WTC11 (cell line): ENCODE data around the gene LIMA1. TPM values are rescaled to one million over a fixed set of nuclear protein-coding genes. Genes with fewer than 3 reads are reported as not detected.

Experiments
- ATAC-seq: fragments of 200-7000 bp; cut with Tn5 transposase; 2 replicates; pipeline ENCODE4 v1.10.0; 2021; ENCODE audit warnings: mild to moderate bottlenecking, moderate library complexity
- CTCF ChIA-PET: fragments of 300-600 bp; sonication (Branson Sonifier 250); formaldehyde crosslinking; loops from one replicate; lab custom pipeline; 2021; ENCODE audit warnings: antibody characterized with exemption; lab: Charles Lee
- POLR2A ChIA-PET: fragments of 350-600 bp; sonication (Branson Sonifier 250); formaldehyde crosslinking; loops from one replicate; lab custom pipeline; 2021; ENCODE audit warnings: antibody characterized with exemption; lab: Charles Lee
- DNase-seq: peaks from one replicate; pipeline ENCODE4 v3.0.0; 2021; ENCODE audit warnings: low spot score
- H3K27ac Mint-ChIP-seq: 2 replicates; pipeline ENCODE4 v1.8.0; 2021; ENCODE audit warnings: mixed read lengths
- H3K27me3 Mint-ChIP-seq: 2 replicates; pipeline ENCODE4 v1.8.0; 2021; ENCODE audit warnings: low read depth, mild to moderate bottlenecking, moderate library complexity, mixed read lengths
- H3K36me3 Mint-ChIP-seq: 2 replicates; pipeline ENCODE4 v1.8.0; 2021; ENCODE audit warnings: mixed read lengths
- H3K4me1 Mint-ChIP-seq: 2 replicates; pipeline ENCODE4 v1.8.0; 2022; ENCODE audit warnings: mixed read lengths
- H3K4me3 Mint-ChIP-seq: 2 replicates; pipeline ENCODE4 v1.8.0; 2021; ENCODE audit warnings: mild to moderate bottlenecking, moderate library complexity, mixed read lengths
- H3K9me3 Mint-ChIP-seq: 2 replicates; pipeline ENCODE4 v1.8.0; 2021; ENCODE audit warnings: mixed read lengths
- CREM ChIP-seq: sonication (generic); formaldehyde crosslinking; IDR thresholded peaks from 2 replicates; pipeline ENCODE4 v1.8.1; 2022; ENCODE audit warnings: mild to moderate bottlenecking, missing genetic modification reagents, moderate library complexity
- ETV6 ChIP-seq: sonication (generic); formaldehyde crosslinking; IDR thresholded peaks from 2 replicates; pipeline ENCODE4 v1.8.1; 2022; ENCODE audit warnings: mild to moderate bottlenecking, missing genetic modification reagents
- FOXP1 ChIP-seq: sonication (generic); formaldehyde crosslinking; IDR thresholded peaks from 2 replicates; pipeline ENCODE4 v1.8.0; 2022; ENCODE audit warnings: missing genetic modification reagents, mild to moderate bottlenecking, moderate library complexity, borderline replicate concordance
- FOXP4 ChIP-seq: sonication (generic); formaldehyde crosslinking; IDR thresholded peaks from 2 replicates; pipeline ENCODE4 v1.8.0; 2022; ENCODE audit warnings: mild to moderate bottlenecking, missing genetic modification reagents
- GABPB1 ChIP-seq: sonication (generic); formaldehyde crosslinking; IDR thresholded peaks from 2 replicates; pipeline ENCODE4 v1.8.1; 2023; ENCODE audit warnings: mild to moderate bottlenecking, missing genetic modification reagents
- HMGXB4 ChIP-seq: sonication (generic); formaldehyde crosslinking; IDR thresholded peaks from 2 replicates; pipeline ENCODE4 v1.8.1; 2023; ENCODE audit warnings: mild to moderate bottlenecking, moderate library complexity, missing genetic modification reagents
- IRF2 ChIP-seq: sonication (generic); formaldehyde crosslinking; IDR thresholded peaks from 2 replicates; pipeline ENCODE4 v1.8.0; 2022; ENCODE audit warnings: low read depth, missing genetic modification reagents, borderline replicate concordance
- NFE2L1 ChIP-seq: sonication (generic); formaldehyde crosslinking; IDR thresholded peaks from 2 replicates; pipeline ENCODE4 v1.8.1; 2023; ENCODE audit warnings: missing genetic modification reagents
- OVOL2 ChIP-seq: fragments of 250-450 bp; sonication (Bioruptor Pico); IDR thresholded peaks from 2 replicates; pipeline ENCODE4 v1.9.0; 2021; ENCODE audit warnings: mild to moderate bottlenecking, borderline replicate concordance
- RELA ChIP-seq: sonication (generic); formaldehyde crosslinking; IDR thresholded peaks from 2 replicates; pipeline ENCODE4 v1.8.1; 2022; ENCODE audit warnings: missing genetic modification reagents, mild to moderate bottlenecking, borderline replicate concordance
- SMAD3 ChIP-seq: sonication (generic); formaldehyde crosslinking; IDR thresholded peaks from 2 replicates; pipeline ENCODE4 v1.8.0; 2022; ENCODE audit warnings: missing genetic modification reagents, mild to moderate bottlenecking, borderline replicate concordance
- SMAD4 ChIP-seq: sonication (generic); formaldehyde crosslinking; IDR thresholded peaks from 2 replicates; pipeline ENCODE4 v1.8.0; 2022; ENCODE audit warnings: mild to moderate bottlenecking, missing genetic modification reagents
- SP1 ChIP-seq: sonication (generic); formaldehyde crosslinking; conservative IDR thresholded peaks from 2 replicates; pipeline ENCODE4 v1.8.1; 2022; ENCODE audit warnings: missing genetic modification reagents
- ZBTB21 ChIP-seq: sonication (generic); formaldehyde crosslinking; IDR thresholded peaks from 2 replicates; pipeline ENCODE4 v1.8.1; 2023; ENCODE audit warnings: mild to moderate bottlenecking, missing genetic modification reagents, borderline replicate concordance
- ZNF219 ChIP-seq: sonication (generic); formaldehyde crosslinking; IDR thresholded peaks from 2 replicates; pipeline ENCODE4 v1.8.0; 2023; ENCODE audit warnings: missing genetic modification reagents, mild to moderate bottlenecking, borderline replicate concordance
- ZNF317 ChIP-seq: sonication (generic); formaldehyde crosslinking; IDR thresholded peaks from 2 replicates; pipeline ENCODE4 v1.8.1; 2023; ENCODE audit warnings: low read depth, mild to moderate bottlenecking, moderate library complexity, missing genetic modification reagents, borderline replicate concordance
- ZNF396 ChIP-seq: fragments of 250-450 bp; sonication (Bioruptor Pico); IDR thresholded peaks from 2 replicates; pipeline ENCODE4 v1.8.0; 2021; ENCODE audit warnings: mild to moderate bottlenecking, moderate library complexity, borderline replicate concordance
- ZNF416 ChIP-seq: fragments of 250-450 bp; sonication (Bioruptor Pico); IDR thresholded peaks from 2 replicates; pipeline ENCODE4 v1.9.0; 2021; ENCODE audit warnings: mild to moderate bottlenecking, inconsistent platforms
- total RNA-seq: library from RNA; stranded (reverse); gene quantifications from 3 replicates; pipeline ENCODE4 v1.2.3, GENCODE V29; 2021
- TF ChIP-seq, protein P1 (sequence below): fragments of 250-450 bp; sonication (Bioruptor Pico); IDR thresholded peaks from 2 replicates; pipeline ENCODE4 v2.1.2; 2022; ENCODE audit warnings: mild to moderate bottlenecking, moderate library complexity
- TF ChIP-seq, protein P2 (sequence below): fragments of 250-450 bp; sonication (Bioruptor Pico); IDR thresholded peaks from 2 replicates; pipeline ENCODE4 v1.9.0; 2021; ENCODE audit warnings: moderate library complexity, mild to moderate bottlenecking, inconsistent platforms, borderline replicate concordance
- TF ChIP-seq, protein P3 (sequence below): sonication (generic); formaldehyde crosslinking; IDR thresholded peaks from 2 replicates; pipeline ENCODE4 v1.8.1; 2022; ENCODE audit warnings: missing genetic modification reagents, borderline replicate concordance

The LIMA1 gene
- total RNA-seq, 1 experiment from 2014 or later = 41.2 TPM

GRCh38 chr12:50285253-50285652, 1.9 kb upstream of the LIMA1 start:
- peaks cover 8% of the 10 kb centered on the region for H3K27me3 Mint-ChIP-seq
- H3K4me3 Mint-ChIP-seq = no peak overlapping the region
- DNase-seq = no peak
- TF ChIP-seq ZBTB21 (CRISPR knock-in tag) (no peak), GABPB1 (CRISPR knock-in tag) (no peak), ZNF317 (CRISPR knock-in tag) (no peak), ZNF396 (CRISPR knock-in tag) (no peak), NFE2L1 (CRISPR knock-in tag) (no peak), CREM (CRISPR knock-in tag) (no peak), HMGXB4 (CRISPR knock-in tag) (no peak), SP1 (CRISPR knock-in tag) (no peak)
- H3K4me1 Mint-ChIP-seq = peaks cover 11% of the 10 kb centered on the region
- CTCF ChIA-PET = interaction anchor here (1.0 to 2.0 kb wide), 2 partner anchors 29 to 118 kb away, joined by 4 to 5 read pairs; partner anchors contain the start of gene CERS5
- no peaks in the 10 kb centered on the region for H3K36me3 Mint-ChIP-seq
- no peaks in the 10 kb centered on the region for H3K9me3 Mint-ChIP-seq
- H3K27ac Mint-ChIP-seq = no peak overlapping the region
- POLR2A ChIA-PET = no interaction called here
- ATAC-seq = no peak

GRCh38 chr12:50282721-50283228, 545 bp downstream of the LIMA1 start:
- no peaks in the 10 kb centered on the region for H3K36me3 Mint-ChIP-seq
- no peaks in the 10 kb centered on the region for H3K9me3 Mint-ChIP-seq
- peak overlapping the region; percentile 92 for H3K27ac Mint-ChIP-seq
- ChIA-PET CTCF (interaction anchor here (0.5 to 2.2 kb wide), 17 partner anchors 11 to 316 kb away, joined by 3 to 22 read pairs (median 4); partner anchors contain the start of genes COX14 and SMARCD1), POLR2A (interaction anchor here (0.6 to 1.8 kb wide), 6 partner anchors 60 to 171 kb away, joined by 3 to 11 read pairs (median 6); partner anchors contain the start of genes CERS5 and COX14)
- DNase-seq (no peak), ATAC-seq (peak; percentile 69)
- peaks cover 11% of the 10 kb centered on the region for H3K4me1 Mint-ChIP-seq
- TF ChIP-seq GABPB1 (CRISPR knock-in tag) = no peak
- TF ChIP-seq SMAD4 (CRISPR knock-in tag) = no peak
- TF ChIP-seq IRF2 = no peak
- TF ChIP-seq SMAD3 (CRISPR knock-in tag) = no peak
- TF ChIP-seq, protein P1, sequence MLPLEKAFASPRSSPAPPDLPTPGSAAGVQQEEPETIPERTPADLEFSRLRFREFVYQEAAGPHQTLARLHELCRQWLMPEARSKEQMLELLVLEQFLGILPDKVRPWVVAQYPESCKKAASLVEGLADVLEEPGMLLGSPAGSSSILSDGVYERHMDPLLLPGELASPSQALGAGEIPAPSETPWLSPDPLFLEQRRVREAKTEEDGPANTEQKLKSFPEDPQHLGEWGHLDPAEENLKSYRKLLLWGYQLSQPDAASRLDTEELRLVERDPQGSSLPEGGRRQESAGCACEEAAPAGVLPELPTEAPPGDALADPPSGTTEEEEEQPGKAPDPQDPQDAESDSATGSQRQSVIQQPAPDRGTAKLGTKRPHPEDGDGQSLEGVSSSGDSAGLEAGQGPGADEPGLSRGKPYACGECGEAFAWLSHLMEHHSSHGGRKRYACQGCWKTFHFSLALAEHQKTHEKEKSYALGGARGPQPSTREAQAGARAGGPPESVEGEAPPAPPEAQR (CRISPR knock-in tag) = no peak
- TF ChIP-seq RELA (CRISPR knock-in tag) = no peak
- no peak for TF ChIP-seq ZNF219 (CRISPR knock-in tag)
- TF ChIP-seq SP1 (CRISPR knock-in tag) = no peak
- TF ChIP-seq FOXP4 = 0 out of 2 replicates have a peak, but pooled peaks have one; percentile 9
- H3K4me3 Mint-ChIP-seq = peak overlapping the region; percentile 70
- H3K27me3 Mint-ChIP-seq = peaks cover 8% of the 10 kb centered on the region

DNA sequence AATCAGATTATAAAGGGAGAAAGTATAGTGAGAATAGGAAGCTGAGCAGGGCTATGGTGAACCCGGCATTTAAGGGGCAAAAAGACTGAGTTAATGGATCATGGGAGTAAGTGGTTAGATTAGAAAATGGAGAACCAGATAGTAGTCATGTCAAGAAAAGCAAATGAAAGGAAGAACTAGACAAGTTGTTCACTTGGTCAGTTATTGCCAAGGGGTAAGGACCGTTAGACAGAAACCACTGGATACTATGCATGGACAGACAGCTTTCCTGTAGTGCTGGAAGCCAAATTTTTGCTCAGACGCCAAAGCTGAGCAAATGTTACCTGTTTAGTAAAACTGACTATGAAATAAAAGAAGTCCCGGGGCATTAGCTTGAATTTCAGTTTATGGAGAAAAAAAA, 3.8 kb downstream of the LIMA1 start:
- DNase-seq (no peak), ATAC-seq (no peak)
- H3K4me1 Mint-ChIP-seq = peaks cover 11% of the 10 kb centered on the region
- CTCF ChIA-PET = no interaction called here
- POLR2A ChIA-PET = no interaction called here
- peaks cover 8% of the 10 kb centered on the region for H3K27me3 Mint-ChIP-seq
- no peaks in the 10 kb centered on the region for H3K36me3 Mint-ChIP-seq
- TF ChIP-seq ETV6 (CRISPR knock-in tag) = no peak
- no peak for TF ChIP-seq FOXP1 (CRISPR knock-in tag)
- TF ChIP-seq ZNF416 (CRISPR knock-in tag) = no peak
- TF ChIP-seq, protein P2, sequence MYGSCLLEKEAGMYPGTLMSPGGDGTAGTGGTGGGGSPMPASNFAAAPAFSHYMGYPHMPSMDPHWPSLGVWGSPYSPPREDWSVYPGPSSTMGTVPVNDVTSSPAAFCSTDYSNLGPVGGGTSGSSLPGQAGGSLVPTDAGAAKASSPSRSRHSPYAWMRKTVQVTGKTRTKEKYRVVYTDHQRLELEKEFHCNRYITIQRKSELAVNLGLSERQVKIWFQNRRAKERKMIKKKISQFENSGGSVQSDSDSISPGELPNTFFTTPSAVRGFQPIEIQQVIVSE = no peak
- TF ChIP-seq, protein P3, sequence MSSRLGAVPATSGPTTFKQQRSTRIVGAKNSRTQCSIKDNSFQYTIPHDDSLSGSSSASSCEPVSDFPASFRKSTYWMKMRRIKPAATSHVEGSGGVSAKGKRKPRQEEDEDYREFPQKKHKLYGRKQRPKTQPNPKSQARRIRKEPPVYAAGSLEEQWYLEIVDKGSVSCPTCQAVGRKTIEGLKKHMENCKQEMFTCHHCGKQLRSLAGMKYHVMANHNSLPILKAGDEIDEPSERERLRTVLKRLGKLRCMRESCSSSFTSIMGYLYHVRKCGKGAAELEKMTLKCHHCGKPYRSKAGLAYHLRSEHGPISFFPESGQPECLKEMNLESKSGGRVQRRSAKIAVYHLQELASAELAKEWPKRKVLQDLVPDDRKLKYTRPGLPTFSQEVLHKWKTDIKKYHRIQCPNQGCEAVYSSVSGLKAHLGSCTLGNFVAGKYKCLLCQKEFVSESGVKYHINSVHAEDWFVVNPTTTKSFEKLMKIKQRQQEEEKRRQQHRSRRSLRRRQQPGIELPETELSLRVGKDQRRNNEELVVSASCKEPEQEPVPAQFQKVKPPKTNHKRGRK (CRISPR knock-in tag) = no peak
- no peak for TF ChIP-seq OVOL2 (CRISPR knock-in tag)
- H3K4me3 Mint-ChIP-seq = no peak overlapping the region
- no peaks in the 10 kb centered on the region for H3K9me3 Mint-ChIP-seq
- H3K27ac Mint-ChIP-seq = no peak overlapping the region
